ENCODE results near the gene LHCGR. TPM values are rescaled to one million over a fixed set of nuclear protein-coding genes. Genes with fewer than 3 reads are reported as not detected.

The LHCGR gene
- total RNA-seq, 1 donor from 2014 or later: not detected

GRCh38 chr2:48691935-48692691 lies 63.4 kb downstream of the LHCGR start:
- Mint-ChIP-seq H3K9me3 (no peaks in the 10 kb centered on the region), H3K27ac (no peak overlapping the region), H3K4me3 (no peak overlapping the region), H3K36me3 (ENCODE audit: low read depth) (no peaks in the 10 kb centered on the region), H3K27me3 (ENCODE audit: insufficient read depth) (peaks cover 2% of the 10 kb centered on the region), H3K4me1 (ENCODE audit: low read depth) (no peaks in the 10 kb centered on the region)
- no peak for DNase-seq (ENCODE audit: low spot score)
- intact Hi-C loops (cut with micrococcal nuclease): no loop called here

GRCh38 chr2:48685126-48685525 lies 70.4 kb downstream of the LHCGR start:
- Mint-ChIP-seq H3K27ac (no peak overlapping the region), H3K27me3 (ENCODE audit: insufficient read depth) (peaks cover 9% of the 10 kb centered on the region), H3K36me3 (ENCODE audit: low read depth) (no peaks in the 10 kb centered on the region), H3K4me3 (no peak overlapping the region), H3K9me3 (no peaks in the 10 kb centered on the region), H3K4me1 (ENCODE audit: low read depth) (no peaks in the 10 kb centered on the region)
- no peak for DNase-seq (ENCODE audit: low spot score)
- intact Hi-C loops (cut with micrococcal nuclease): no loop called here

- Mint-ChIP-seq H3K4me1 (ENCODE audit: low read depth) (no peaks in the 10 kb centered on the region), H3K9me3 (no peaks in the 10 kb centered on the region), H3K27ac (no peak overlapping the region), H3K4me3 (no peak overlapping the region), H3K27me3 (ENCODE audit: insufficient read depth) (peaks cover 8% of the 10 kb centered on the region), H3K36me3 (ENCODE audit: low read depth) (no peaks in the 10 kb centered on the region)
- DNase-seq (ENCODE audit: low spot score): no peak
- intact Hi-C loops (cut with micrococcal nuclease): no loop called here
These were observed 78.1 kb downstream of the LHCGR start for GRCh38 chr2:48677450-48677849.

GRCh38 chr2:48674933-48675332 lies 80.6 kb downstream of the LHCGR start:
- Mint-ChIP-seq H3K9me3 (no peaks in the 10 kb centered on the region), H3K4me3 (no peak overlapping the region), H3K4me1 (ENCODE audit: low read depth) (no peaks in the 10 kb centered on the region), H3K27ac (no peak overlapping the region), H3K36me3 (ENCODE audit: low read depth) (no peaks in the 10 kb centered on the region), H3K27me3 (ENCODE audit: insufficient read depth) (peaks cover 2% of the 10 kb centered on the region)
- intact Hi-C loops (cut with micrococcal nuclease): no loop called here
- no peak for DNase-seq (ENCODE audit: low spot score)

GRCh38 chr2:48673581-48673980 lies 81.9 kb downstream of the LHCGR start:
- Mint-ChIP-seq H3K4me1 (ENCODE audit: low read depth) (no peaks in the 10 kb centered on the region), H3K9me3 (no peaks in the 10 kb centered on the region), H3K27me3 (ENCODE audit: insufficient read depth) (peaks cover 2% of the 10 kb centered on the region), H3K4me3 (no peak overlapping the region), H3K36me3 (ENCODE audit: low read depth) (no peaks in the 10 kb centered on the region), H3K27ac (no peak overlapping the region)
- intact Hi-C loops (cut with micrococcal nuclease): no loop called here
- no peak for DNase-seq (ENCODE audit: low spot score)

- Mint-ChIP-seq H3K4me3 (no peak overlapping the region), H3K27me3 (ENCODE audit: insufficient read depth) (no peaks in the 10 kb centered on the region), H3K4me1 (ENCODE audit: low read depth) (no peaks in the 10 kb centered on the region), H3K36me3 (ENCODE audit: low read depth) (no peaks in the 10 kb centered on the region), H3K27ac (no peak overlapping the region), H3K9me3 (no peaks in the 10 kb centered on the region)
- intact Hi-C loops (cut with micrococcal nuclease): no loop called here
- DNase-seq (ENCODE audit: low spot score): no peak
These were observed 86.5 kb downstream of the LHCGR start for GRCh38 chr2:48668992-48669391.

- H3K9me3 Mint-ChIP-seq: no peaks in the 10 kb centered on the region
- intact Hi-C loops (cut with micrococcal nuclease): no loop called here
- no peaks in the 10 kb centered on the region for H3K36me3 Mint-ChIP-seq (ENCODE audit: low read depth)
- H3K4me3 Mint-ChIP-seq: no peak overlapping the region
- no peak for DNase-seq (ENCODE audit: low spot score)
- H3K27me3 Mint-ChIP-seq (ENCODE audit: insufficient read depth): peaks cover 3% of the 10 kb centered on the region
- no peaks in the 10 kb centered on the region for H3K4me1 Mint-ChIP-seq (ENCODE audit: low read depth)
- H3K27ac Mint-ChIP-seq: no peak overlapping the region
These were observed 104.2 kb downstream of the LHCGR start for GRCh38 chr2:48651158-48651790.

GRCh38 chr2:48638261-48638660 lies 117.3 kb downstream of the LHCGR start:
- Mint-ChIP-seq H3K4me1 (ENCODE audit: low read depth) (no peaks in the 10 kb centered on the region), H3K9me3 (no peaks in the 10 kb centered on the region), H3K4me3 (no peak overlapping the region), H3K36me3 (ENCODE audit: low read depth) (no peaks in the 10 kb centered on the region), H3K27me3 (ENCODE audit: insufficient read depth) (peaks cover 7% of the 10 kb centered on the region), H3K27ac (no peak overlapping the region)
- intact Hi-C loops (cut with micrococcal nuclease): no loop called here
- no peak for DNase-seq (ENCODE audit: low spot score)

Other genes with a start within 250 kb of the LHCGR start
- gene STON1, start 225.6 kb downstream of the LHCGR start, total RNA-seq: 1.2 and 1.3 TPM in 2 replicates
- 0.39 TPM in 1 of 2 replicates, not detected in the other for gene GTF2A1L, start 137.9 kb downstream of the LHCGR start, total RNA-seq

All from activated T-helper 1 cell treated with anti-CD3 and anti-CD28 coated beads, Interleukin-12 subunit alpha, Interleukin-12 subunit beta, Interleukin-2, Interleukin-4 antibody, amounts not matched to agents 30 ng/mL and 10 ng/mL and 1 ng/mL, durations not matched to agents 14 hours and 24 hours and 36 hours (primary cell).